VCaP (cell line): Measurements from ENCODE around the gene BSPH1.

Experiments
- H3K27ac ChIP-seq: fragments of 450-650 bp; 2 replicates; pipeline ENCODE4 v1.5.1; 2017
- CTCF ChIP-seq: fragments of 450-650 bp; conservative IDR thresholded peaks from 2 replicates; pipeline ENCODE4 v1.5.1; 2017; ENCODE audit warnings: mild to moderate bottlenecking, moderate library complexity

The BSPH1 gene

GRCh38 chr19:48020686-48021085 lies 28.7 kb upstream of the BSPH1 start:
- no peak overlapping the region for H3K27ac ChIP-seq
- TF ChIP-seq CTCF: no peak

- TF ChIP-seq CTCF: no peak
- H3K27ac ChIP-seq: no peak overlapping the region
These were observed 19.2 kb upstream of the BSPH1 start for GRCh38 chr19:48010932-48011758.

- 0 out of 2 replicates have a peak, but pooled peaks have one; percentile 22 for TF ChIP-seq CTCF
- H3K27ac ChIP-seq: no peak overlapping the region
These were observed 14.8 kb upstream of the BSPH1 start for GRCh38 chr19:48006762-48007161.

GRCh38 chr19:48004236-48004635 lies 12.3 kb upstream of the BSPH1 start:
- no peak for TF ChIP-seq CTCF
- no peak overlapping the region for H3K27ac ChIP-seq

- TF ChIP-seq CTCF: no peak
- H3K27ac ChIP-seq: no peak overlapping the region
These were observed 8.9 kb upstream of the BSPH1 start for GRCh38 chr19:48000846-48001245.

- H3K27ac ChIP-seq: no peak overlapping the region
These were observed 6.8 kb upstream of the BSPH1 start for GRCh38 chr19:47998800-47999199.

GRCh38 chr19:47996230-47996727 lies 4.3 kb upstream of the BSPH1 start:
- H3K27ac ChIP-seq: no peak overlapping the region
- no peak for TF ChIP-seq CTCF

More at GRCh38 chr19:47998800-47999199, 6.8 kb upstream of the BSPH1 start:
- no peak for TF ChIP-seq CTCF
